Sigmoid colon (tissue), 7 donors: ENCODE results near the gene STAT4. TPM values are rescaled to one million over a fixed set of nuclear protein-coding genes. Genes with fewer than 3 reads are reported as not detected.
A peak's percentile ranks its signal among the peaks of the same experiment; 100 is the strongest.

Experiments used
- DNase-seq: peaks from one replicate; pipeline ENCODE4 v3.0.0-alpha.2; 2019
- H3K27ac ChIP-seq, 4 donors: fragments of 200-600 bp; sonication (generic); one replicate each; pipeline ENCODE4 v1.5.1; 2016 to 2019; ENCODE audit warnings: mild to moderate bottlenecking in 1 of 4
- H3K27me3 ChIP-seq, 3 donors: fragments of 200-600 bp; sonication (generic); one replicate each; pipeline ENCODE4 v1.5.1; 2019; ENCODE audit warnings: mild to moderate bottlenecking in 1 of 3
- H3K36me3 ChIP-seq, 4 donors: fragments of 200-600 bp; sonication (generic); one replicate each; pipeline ENCODE4 v1.5.1; 2016 to 2019
- H3K4me1 ChIP-seq, 4 donors: fragments of 200-600 bp; sonication (generic); one replicate each; pipeline ENCODE4 v1.5.1; 2017 to 2019
- H3K4me3 ChIP-seq, 4 donors: fragments of 200-600 bp; sonication (generic); one replicate each; pipeline ENCODE4 v1.5.1; 2017 to 2019; ENCODE audit warnings: mild to moderate bottlenecking in 2 of 4, moderate library complexity in 1 of 4
- H3K9me3 ChIP-seq, 4 donors: fragments of 200-600 bp in 3 of 4; sonication (generic) in 3 of 4; one replicate each; pipeline versions ENCODE4 v1.5.1 to v1.6.1; 2013 to 2019
- CTCF ChIP-seq, 4 experiments: fragments of 450-650 bp in 3 of 4; fragments of 200-600 bp in 1 of 4; IDR thresholded peaks; one replicate each; pipeline ENCODE4 v1.5.1; 2016 to 2019; ENCODE audit warnings: antibody characterized with exemption in 4 of 4, mild to moderate bottlenecking in 3 of 4, moderate library complexity in 2 of 4
- EP300 ChIP-seq, 4 donors: sonication (generic); formaldehyde crosslinking; IDR thresholded peaks; one replicate each; pipeline ENCODE4 v1.6.1; 2017; ENCODE audit warnings: antibody characterized with exemption in 4 of 4
- POLR2A ChIP-seq, 2 donors: fragments of 450-650 bp; IDR thresholded peaks; one replicate each; pipeline ENCODE4 v1.6.1; 2016; ENCODE audit warnings: antibody characterized with exemption in 2 of 2, mild to moderate bottlenecking in 2 of 2, moderate library complexity in 2 of 2
- POLR2AphosphoS5 ChIP-seq, 4 donors: sonication (generic); formaldehyde crosslinking; IDR thresholded peaks; one replicate each; pipeline ENCODE4 v1.6.1; 2017; ENCODE audit warnings: antibody characterized with exemption in 4 of 4
- WGBS, 2 donors: extraction: QIAGEN DNeasy Blood & Tissue Kit; methylation state at CpG; one replicate each; pipeline ENCODE4 v1.1.7; 2013; 5-methylcytosine and 5-hydroxymethylcytosine counted together
- intact Hi-C: fragments of 100-400 bp; cut with DNase I; formaldehyde crosslinking; loops from one replicate; pipeline ENCODE4 v1.15.1; 2023
- polyA plus RNA-seq, 3 donors: library from polyadenylated mRNA; stranded (reverse); fragments of 200-250 nt; gene quantifications; one replicate each; pipeline ENCODE4 v1.2.3, GENCODE V29; 2013
- total RNA-seq, 4 donors: library from RNA; depleted of rRNA; stranded (reverse); fragments of >200 nt; gene quantifications; one replicate each; pipeline ENCODE4 v1.1.0, GENCODE V29; 2016
- donor health status: healthy with polysubstance abuse.
- donor health status: Bipolar disorder and iron deficiency.
- donor health status: healthy.

STAT4 gene
- total and polyA plus RNA-seq, 7 donors = 0.46 to 4.6 (median 0.70) TPM; not detected in 1

- H3K4me1 ChIP-seq = peaks cover 0 to 10% (median 2%) of the 10 kb centered on the region in 4 donors
- H3K9me3 ChIP-seq = no peaks in the 10 kb centered on the region
- no peaks in the 10 kb centered on the region for H3K27me3 ChIP-seq
- TF ChIP-seq POLR2A (IDR thresholded peaks at IDR 0.05) (no peak), POLR2AphosphoS5 (IDR thresholded peaks at IDR 0.05) (no peak), EP300 (IDR thresholded peaks at IDR 0.05) (no peak), CTCF (IDR thresholded peaks at IDR 0.05) (no peak)
- no peak overlapping the region for H3K4me3 ChIP-seq
- peak overlapping the region in 1 of 4 donors; percentile 27 for H3K27ac ChIP-seq
- DNase-seq = no peak
- H3K36me3 ChIP-seq = no peaks in the 10 kb centered on the region
- 85 to 89% methylated on average over 2 of the region's 2 CpGs for WGBS, 2 donors
- intact Hi-C loops = no loop called here
Measured at GRCh38 chr2:191171708-191172355, 21.0 kb upstream of the STAT4 start.

- no peaks in the 10 kb centered on the region for H3K27me3 ChIP-seq
- peak overlapping the region in 1 of 4 donors; percentile 27 for H3K27ac ChIP-seq
- no peak overlapping the region for H3K4me3 ChIP-seq
- H3K36me3 ChIP-seq = no peaks in the 10 kb centered on the region
- intact Hi-C loops = no loop called here
- peaks cover 0 to 10% (median 2%) of the 10 kb centered on the region in 4 donors for H3K4me1 ChIP-seq
- no peak for TF ChIP-seq EP300 (IDR thresholded peaks at IDR 0.05)
- no peak for TF ChIP-seq POLR2A (IDR thresholded peaks at IDR 0.05)
- no peak for TF ChIP-seq POLR2AphosphoS5 (IDR thresholded peaks at IDR 0.05)
- no peak for TF ChIP-seq CTCF (IDR thresholded peaks at IDR 0.05)
- no peak for DNase-seq
- no peaks in the 10 kb centered on the region for H3K9me3 ChIP-seq
- WGBS, 2 donors = 79 to 83% methylated on average over 2 of the region's 2 CpGs
Measured at GRCh38 chr2:191171286-191171685, 20.5 kb upstream of the STAT4 start.

- H3K27ac ChIP-seq = no peak overlapping the region
- DNase-seq = no peak
- intact Hi-C loops = no loop called here
- peaks cover 0 to 10% (median 5%) of the 10 kb centered on the region in 4 donors for H3K4me1 ChIP-seq
- H3K36me3 ChIP-seq = no peaks in the 10 kb centered on the region
- H3K27me3 ChIP-seq = no peaks in the 10 kb centered on the region
- 68 to 83% methylated on average over 3 of the region's 3 CpGs for WGBS, 2 donors
- TF ChIP-seq POLR2AphosphoS5 (IDR thresholded peaks at IDR 0.05) (no peak), EP300 (IDR thresholded peaks at IDR 0.05) (no peak), CTCF (IDR thresholded peaks at IDR 0.05) (no peak), POLR2A (IDR thresholded peaks at IDR 0.05) (no peak)
- no peak overlapping the region for H3K4me3 ChIP-seq
- H3K9me3 ChIP-seq = no peaks in the 10 kb centered on the region
Measured at GRCh38 chr2:191170773-191171172, 20.0 kb upstream of the STAT4 start.

GRCh38 chr2:191170301-191170636 lies 19.5 kb upstream of the STAT4 start:
- Histone ChIP-seq H3K4me1 (peaks cover 0 to 10% (median 7%) of the 10 kb centered on the region in 4 donors), H3K27me3 (no peaks in the 10 kb centered on the region), H3K36me3 (no peaks in the 10 kb centered on the region), H3K4me3 (no peak overlapping the region), H3K27ac (no peak overlapping the region), H3K9me3 (no peaks in the 10 kb centered on the region)
- whole genome bisulfite sequencing, 2 donors = 66 to 90% methylated on average over 1 of the region's 1 CpG
- no peak for DNase-seq
- intact Hi-C loops = no loop called here
- TF ChIP-seq POLR2A (IDR thresholded peaks at IDR 0.05) (no peak), POLR2AphosphoS5 (IDR thresholded peaks at IDR 0.05) (no peak), EP300 (IDR thresholded peaks at IDR 0.05) (no peak), CTCF (IDR thresholded peaks at IDR 0.05) (no peak)
